ENCODE data around the gene NINJ2.

DNA sequence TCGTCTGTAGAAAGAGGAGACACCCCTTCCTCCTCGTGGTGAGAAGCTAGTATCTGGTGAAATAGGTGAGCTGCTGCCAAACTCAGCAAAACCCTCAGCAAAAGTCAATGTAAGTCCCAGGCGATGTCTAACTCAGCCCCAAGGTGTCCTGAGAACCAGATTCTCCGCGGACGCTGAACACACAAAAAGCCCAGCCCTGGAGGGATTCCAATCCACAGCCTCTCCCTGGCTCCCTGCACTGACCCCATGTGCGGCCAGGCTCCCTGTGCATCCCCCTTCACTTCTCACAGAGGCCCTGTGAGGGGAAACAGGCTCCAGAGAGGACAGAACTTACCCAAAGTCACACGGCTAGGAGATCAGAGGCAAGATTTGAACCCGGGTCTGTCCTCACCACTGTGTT lies 81.5 kb downstream of the NINJ2 start:
- TF ChIP-seq GATA2 (IDR thresholded peaks at IDR 0.05; ENCODE audit: low read depth, low read length) (no peak), GATA3 (IDR thresholded peaks at IDR 0.05; ENCODE audit: low read depth, low read length) (no peak)

Data from SH-SY5Y (cell line).